Memory B cell (primary cell): Measurements from ENCODE around the gene DNAH10.

Source experiments
- ATAC-seq: fragments of 150-1000 bp; cut with Tn5 transposase; 2 replicates; pipeline ENCODE4 v1.10.0; 2021; ENCODE audit warnings: low read depth, mild to moderate bottlenecking, moderate library complexity
- DNase-seq, 2 donors: peaks; one replicate each; pipeline ENCODE4 v3.0.0; 2022; ENCODE audit warnings: low spot score in 2 of 2
- H3K27ac Mint-ChIP-seq: one replicate; pipeline ENCODE4 v1.8.0; 2022; ENCODE audit warnings: mild to moderate bottlenecking, moderate library complexity, mixed read lengths
- H3K27me3 Mint-ChIP-seq: one replicate; pipeline ENCODE4 v1.8.0; 2022; ENCODE audit warnings: mixed read lengths
- H3K36me3 Mint-ChIP-seq: one replicate; pipeline ENCODE4 v1.8.0; 2022; ENCODE audit warnings: mild to moderate bottlenecking, mixed read lengths
- H3K4me1 Mint-ChIP-seq: one replicate; pipeline ENCODE4 v1.8.0; 2022; ENCODE audit warnings: mixed read lengths
- H3K4me3 Mint-ChIP-seq: one replicate; pipeline ENCODE4 v1.8.0; 2022; ENCODE audit warnings: mild to moderate bottlenecking, moderate library complexity, mixed read lengths
- H3K9me3 Mint-ChIP-seq: one replicate; pipeline ENCODE4 v1.8.0; 2022; ENCODE audit warnings: mixed read lengths

DNAH10 gene

DNA sequence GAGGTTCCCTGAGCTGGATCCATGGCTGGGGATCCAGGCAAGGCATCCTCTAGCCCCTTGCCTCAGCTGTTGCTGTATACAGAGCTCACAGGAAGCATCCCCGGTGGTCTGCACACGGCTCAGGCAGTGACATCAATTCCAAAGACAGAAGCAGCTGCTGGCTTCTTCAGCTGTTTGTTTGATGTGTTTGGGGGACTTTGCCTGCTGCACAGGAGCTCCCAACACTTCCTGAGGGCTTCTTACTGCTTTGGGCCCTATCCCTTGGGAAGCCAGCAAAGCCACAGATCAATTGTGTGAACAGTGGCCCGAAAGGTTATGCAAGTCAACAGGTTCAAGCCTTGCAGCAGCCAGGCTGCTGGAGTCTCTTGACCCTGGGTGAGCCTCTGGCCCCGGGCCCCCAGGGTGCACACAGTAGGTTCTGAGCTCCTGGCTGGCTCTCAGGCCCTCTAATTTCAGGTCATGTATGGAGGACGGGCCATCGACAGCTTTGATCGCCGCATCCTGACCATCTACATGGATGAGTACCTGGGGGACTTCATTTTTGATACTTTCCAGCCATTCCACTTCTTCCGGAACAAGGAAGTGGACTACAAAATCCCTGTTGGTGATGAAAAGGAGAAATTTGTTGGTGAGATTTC lies 168.0 kb downstream of the DNAH10 start:
- H3K36me3 Mint-ChIP-seq = no peaks in the 10 kb centered on the region
- H3K4me1 Mint-ChIP-seq = peaks cover 3% of the 10 kb centered on the region
- DNase-seq (no peak), ATAC-seq (no peak)
- peaks cover 4% of the 10 kb centered on the region for H3K27me3 Mint-ChIP-seq
- H3K27ac Mint-ChIP-seq = no peak overlapping the region
- no peaks in the 10 kb centered on the region for H3K9me3 Mint-ChIP-seq
- no peak overlapping the region for H3K4me3 Mint-ChIP-seq

DNA sequence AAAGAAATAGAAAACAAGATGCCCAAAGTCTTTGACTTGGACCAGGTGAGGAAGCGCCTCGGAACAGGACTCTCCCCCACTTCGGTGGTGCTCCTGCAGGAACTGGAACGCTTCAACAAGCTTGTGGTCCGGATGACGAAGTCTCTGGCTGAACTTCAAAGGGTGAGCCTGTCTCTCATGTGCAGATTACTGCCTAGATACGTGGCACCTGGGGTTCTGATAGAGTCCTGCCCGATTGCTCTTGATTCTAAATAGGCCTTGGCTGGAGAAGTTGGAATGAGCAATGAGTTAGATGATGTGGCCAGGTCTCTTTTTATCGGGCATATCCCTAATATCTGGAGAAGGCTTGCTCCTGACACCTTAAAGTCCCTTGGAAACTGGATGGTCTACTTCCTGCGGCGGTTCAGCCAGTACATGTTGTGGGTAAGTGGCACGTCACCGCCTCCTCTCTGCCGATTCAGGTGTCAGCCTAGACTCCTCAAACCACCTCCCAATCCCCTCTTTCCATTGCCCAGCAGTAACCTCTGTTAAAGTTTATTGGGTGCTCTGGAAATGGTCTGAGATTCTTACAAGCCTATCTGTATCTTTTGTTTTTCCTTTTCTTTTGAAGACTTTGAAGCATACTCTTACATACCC lies 169.7 kb downstream of the DNAH10 start:
- DNase-seq (no peak), ATAC-seq (no peak)
- peaks cover 5% of the 10 kb centered on the region for H3K36me3 Mint-ChIP-seq
- peaks cover 3% of the 10 kb centered on the region for H3K4me1 Mint-ChIP-seq
- no peak overlapping the region for H3K27ac Mint-ChIP-seq
- no peak overlapping the region for H3K4me3 Mint-ChIP-seq
- peaks cover 4% of the 10 kb centered on the region for H3K27me3 Mint-ChIP-seq
- no peaks in the 10 kb centered on the region for H3K9me3 Mint-ChIP-seq

DNA sequence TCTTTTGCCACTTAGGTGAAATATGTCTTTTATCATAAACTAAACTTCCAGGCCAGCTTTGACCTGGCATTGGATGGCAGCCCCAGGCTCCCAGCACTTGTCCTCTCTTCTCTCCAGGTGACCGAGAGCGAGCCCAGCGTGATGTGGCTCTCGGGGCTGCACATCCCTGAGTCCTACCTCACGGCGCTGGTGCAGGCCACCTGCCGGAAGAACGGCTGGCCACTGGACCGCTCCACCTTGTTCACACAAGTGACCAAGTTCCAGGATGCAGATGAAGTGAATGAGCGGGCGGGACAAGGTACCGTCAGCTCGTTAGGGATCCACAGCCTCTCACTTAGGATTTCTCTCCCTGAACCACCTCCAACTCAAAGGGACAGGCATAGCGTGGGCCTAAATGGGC lies 171.1 kb downstream of the DNAH10 start:
- ATAC-seq (no peak), DNase-seq (no peak)
- Mint-ChIP-seq H3K27me3 (peaks cover 4% of the 10 kb centered on the region), H3K4me1 (peaks cover 5% of the 10 kb centered on the region), H3K27ac (no peak overlapping the region), H3K36me3 (peaks cover 10% of the 10 kb centered on the region), H3K9me3 (no peaks in the 10 kb centered on the region), H3K4me3 (no peak overlapping the region)

DNA sequence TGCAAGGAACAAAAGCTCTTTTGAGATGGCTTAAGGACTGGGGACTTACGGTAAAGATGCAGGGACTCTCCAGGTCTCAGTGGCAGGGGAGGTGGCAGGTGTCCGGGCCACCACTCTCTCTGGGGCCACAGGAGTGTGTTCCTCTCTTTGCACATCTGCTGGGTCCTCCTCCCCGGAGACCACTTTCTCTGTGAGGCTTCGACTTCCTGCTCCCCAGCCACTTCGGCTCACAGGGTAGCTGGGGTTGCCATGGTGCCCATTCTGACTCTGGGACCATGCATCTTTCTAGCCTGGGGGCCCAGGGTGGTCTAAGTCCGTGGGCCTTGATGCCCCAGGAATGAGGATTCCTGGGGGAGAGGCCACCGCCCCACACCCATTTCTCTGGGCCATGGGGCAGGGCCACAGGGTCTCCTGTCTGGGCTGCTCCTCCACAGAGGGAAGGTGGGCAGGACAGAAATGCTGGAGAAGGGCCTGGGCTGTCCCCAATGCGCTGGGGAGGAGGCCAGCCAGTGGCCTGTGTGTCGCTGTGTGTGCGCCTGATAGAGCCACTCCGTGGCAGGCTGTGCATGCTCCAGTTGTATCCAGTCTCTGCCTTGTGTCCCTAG lies 172.0 kb downstream of the DNAH10 start:
- H3K9me3 Mint-ChIP-seq = no peaks in the 10 kb centered on the region
- DNase-seq (no peak), ATAC-seq (no peak)
- H3K4me3 Mint-ChIP-seq = no peak overlapping the region
- H3K27ac Mint-ChIP-seq = no peak overlapping the region
- peaks cover 14% of the 10 kb centered on the region for H3K4me1 Mint-ChIP-seq
- H3K36me3 Mint-ChIP-seq = peaks cover 12% of the 10 kb centered on the region
- peaks cover 1% of the 10 kb centered on the region for H3K27me3 Mint-ChIP-seq

DNA sequence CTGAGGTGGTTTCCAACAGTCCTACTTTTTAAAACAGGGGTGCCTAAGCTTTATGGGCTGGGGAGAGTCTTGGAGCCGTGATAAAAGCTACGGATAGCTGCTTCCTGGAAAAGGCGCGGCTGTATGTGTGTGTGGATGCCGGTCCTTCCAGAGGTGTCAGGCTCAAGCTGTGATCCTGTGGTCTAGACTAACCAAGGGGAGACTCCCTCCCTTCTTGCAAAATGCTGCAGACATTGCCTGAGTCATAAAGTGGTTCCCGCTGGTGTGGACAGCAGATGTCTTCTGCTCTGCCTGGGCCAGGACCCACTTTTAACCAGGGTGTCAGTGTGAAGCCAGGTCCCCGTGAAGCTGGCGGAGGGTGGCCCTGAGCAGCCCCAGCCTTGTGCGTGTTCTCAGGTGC lies 172.7 kb downstream of the DNAH10 start:
- no peak for DNase-seq
- no peaks in the 10 kb centered on the region for H3K9me3 Mint-ChIP-seq
- H3K27ac Mint-ChIP-seq = no peak overlapping the region
- H3K4me1 Mint-ChIP-seq = peaks cover 14% of the 10 kb centered on the region
- peaks cover 12% of the 10 kb centered on the region for H3K36me3 Mint-ChIP-seq
- ATAC-seq = no peak
- no peak overlapping the region for H3K4me3 Mint-ChIP-seq
- no peaks in the 10 kb centered on the region for H3K27me3 Mint-ChIP-seq

DNA sequence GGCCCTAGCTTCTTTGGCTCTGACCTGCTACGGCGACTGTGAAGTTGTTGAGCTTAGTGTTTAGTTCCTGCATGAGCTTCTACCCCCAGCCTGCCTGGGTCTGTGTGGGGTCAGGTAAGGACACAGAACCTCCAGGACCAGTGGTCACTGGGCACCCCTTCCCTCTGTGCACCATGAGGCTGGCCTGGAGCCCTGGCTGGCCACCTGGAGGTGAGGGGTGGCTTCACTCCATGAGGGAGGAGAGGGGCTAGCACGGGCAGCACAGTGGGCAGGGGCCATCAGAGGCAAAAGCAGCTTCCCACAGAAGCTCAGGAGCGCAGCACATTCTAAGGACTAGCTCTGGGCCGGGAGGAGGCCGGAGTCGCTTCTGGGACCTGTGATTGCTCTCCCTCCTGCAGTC lies 173.9 kb downstream of the DNAH10 start:
- Mint-ChIP-seq H3K27me3 (no peaks in the 10 kb centered on the region), H3K4me3 (no peak overlapping the region), H3K27ac (no peak overlapping the region), H3K36me3 (peaks cover 17% of the 10 kb centered on the region), H3K4me1 (peaks cover 14% of the 10 kb centered on the region), H3K9me3 (no peaks in the 10 kb centered on the region)
- ATAC-seq (no peak), DNase-seq (no peak)

DNA sequence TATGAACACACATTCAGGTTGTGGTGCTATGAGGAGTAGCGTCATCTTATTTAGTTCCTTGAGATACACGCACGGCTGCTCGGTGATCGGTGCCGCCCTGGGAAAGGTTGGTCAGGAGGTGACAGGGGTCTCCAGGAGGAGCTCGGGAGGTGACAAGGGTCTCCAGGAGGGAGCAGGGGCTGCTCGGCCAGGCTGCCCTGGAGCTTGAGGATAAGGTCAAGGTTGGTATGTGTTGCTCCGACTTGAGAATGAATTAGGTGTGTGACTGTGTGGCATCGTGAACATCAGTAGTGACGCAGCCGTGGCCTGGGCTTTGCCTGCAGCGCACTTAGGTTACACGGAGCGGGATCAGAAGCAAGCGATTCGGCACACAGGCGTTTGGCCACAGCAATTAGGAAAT lies 174.4 kb downstream of the DNAH10 start:
- no peak overlapping the region for H3K27ac Mint-ChIP-seq
- ATAC-seq (no peak), DNase-seq (no peak)
- no peak overlapping the region for H3K4me3 Mint-ChIP-seq
- H3K9me3 Mint-ChIP-seq = no peaks in the 10 kb centered on the region
- H3K27me3 Mint-ChIP-seq = no peaks in the 10 kb centered on the region
- H3K4me1 Mint-ChIP-seq = peaks cover 14% of the 10 kb centered on the region
- H3K36me3 Mint-ChIP-seq = peaks cover 22% of the 10 kb centered on the region

DNA sequence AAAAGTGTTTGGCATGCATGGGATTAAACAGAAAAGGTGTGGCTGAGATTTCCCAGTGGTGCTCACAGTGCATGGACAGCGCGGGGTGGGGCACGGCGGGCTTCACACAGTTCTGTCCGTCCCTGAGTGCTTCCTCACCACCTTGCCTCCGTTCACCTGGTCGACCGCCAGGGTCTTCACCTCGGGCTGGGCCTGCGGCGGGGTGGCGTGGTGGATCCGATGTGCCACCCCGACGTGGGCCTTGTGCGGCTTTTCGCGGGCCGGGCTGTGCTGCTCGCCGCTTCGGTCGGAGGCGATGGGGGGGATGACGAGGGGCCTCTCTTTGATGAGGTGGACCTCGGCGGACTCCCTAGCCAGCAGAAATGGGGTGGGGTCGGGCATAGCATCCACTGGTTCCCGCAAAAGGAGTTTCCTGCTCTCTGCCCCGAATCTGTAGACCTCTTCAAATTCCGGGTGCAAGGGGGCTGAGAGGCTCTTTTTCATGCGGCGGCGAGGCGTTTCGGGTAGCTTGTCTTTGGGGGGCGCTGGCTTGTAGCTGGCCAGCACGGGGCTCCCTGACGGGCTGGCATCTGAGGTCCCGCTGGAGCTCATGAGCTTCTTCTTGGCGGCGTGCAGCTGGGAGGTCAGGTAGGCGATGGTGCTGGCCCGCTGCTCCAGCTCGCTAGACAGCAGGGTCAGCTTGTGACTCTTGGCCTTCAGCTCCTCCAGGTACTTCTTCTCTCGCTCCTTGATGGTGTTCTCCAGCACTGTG lies 175.0 kb downstream of the DNAH10 start:
- Mint-ChIP-seq H3K9me3 (no peaks in the 10 kb centered on the region), H3K4me3 (no peak overlapping the region), H3K27me3 (no peaks in the 10 kb centered on the region), H3K36me3 (peaks cover 28% of the 10 kb centered on the region), H3K4me1 (peaks cover 14% of the 10 kb centered on the region), H3K27ac (no peak overlapping the region)
- ATAC-seq = no peak
- DNase-seq = no peak

DNA sequence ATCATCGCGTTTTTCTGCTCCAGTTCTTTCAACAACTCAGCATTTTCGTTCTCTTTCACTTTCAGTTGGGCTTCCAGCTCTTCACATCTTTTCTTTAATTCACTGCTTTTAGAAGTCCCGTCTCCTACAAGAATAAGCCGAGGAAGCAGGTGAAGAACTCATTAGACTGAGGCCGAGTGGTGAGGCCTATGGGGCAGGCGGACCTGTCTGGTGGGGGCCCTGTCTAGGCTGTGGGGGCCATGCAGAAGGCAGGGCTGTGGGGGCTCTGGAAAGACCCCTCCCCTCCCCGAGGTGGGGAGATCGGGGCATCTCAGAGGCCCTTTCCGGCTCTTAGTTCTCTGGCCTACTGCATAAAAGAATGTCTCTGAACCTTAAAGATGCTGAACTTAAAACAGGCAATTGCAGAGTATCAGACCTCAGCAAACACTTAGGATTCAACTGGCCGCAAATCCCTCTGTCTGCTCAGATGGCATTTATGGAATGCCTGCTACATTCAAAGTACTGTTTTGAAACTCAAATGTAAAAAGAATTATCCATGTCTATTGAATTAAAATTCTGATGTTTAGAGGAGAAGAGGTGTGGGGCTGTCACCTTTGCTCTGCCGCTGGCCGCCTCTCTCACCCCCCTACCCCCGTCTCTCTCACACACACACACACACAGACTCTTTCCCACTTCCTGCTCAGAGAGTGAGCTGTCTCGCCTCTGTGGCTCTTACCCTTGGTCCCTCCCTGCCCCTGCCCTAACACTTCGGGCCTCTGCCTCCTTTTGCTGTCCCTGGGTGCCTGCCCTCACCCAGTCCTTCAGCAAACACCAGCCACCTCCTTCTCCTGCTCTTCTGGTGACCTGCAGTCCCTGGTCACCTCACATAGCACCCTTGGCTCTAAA lies 175.8 kb downstream of the DNAH10 start:
- peaks cover 36% of the 10 kb centered on the region for H3K36me3 Mint-ChIP-seq
- H3K9me3 Mint-ChIP-seq = peaks cover 2% of the 10 kb centered on the region
- H3K4me3 Mint-ChIP-seq = peak overlapping the region; percentile 3

DNA sequence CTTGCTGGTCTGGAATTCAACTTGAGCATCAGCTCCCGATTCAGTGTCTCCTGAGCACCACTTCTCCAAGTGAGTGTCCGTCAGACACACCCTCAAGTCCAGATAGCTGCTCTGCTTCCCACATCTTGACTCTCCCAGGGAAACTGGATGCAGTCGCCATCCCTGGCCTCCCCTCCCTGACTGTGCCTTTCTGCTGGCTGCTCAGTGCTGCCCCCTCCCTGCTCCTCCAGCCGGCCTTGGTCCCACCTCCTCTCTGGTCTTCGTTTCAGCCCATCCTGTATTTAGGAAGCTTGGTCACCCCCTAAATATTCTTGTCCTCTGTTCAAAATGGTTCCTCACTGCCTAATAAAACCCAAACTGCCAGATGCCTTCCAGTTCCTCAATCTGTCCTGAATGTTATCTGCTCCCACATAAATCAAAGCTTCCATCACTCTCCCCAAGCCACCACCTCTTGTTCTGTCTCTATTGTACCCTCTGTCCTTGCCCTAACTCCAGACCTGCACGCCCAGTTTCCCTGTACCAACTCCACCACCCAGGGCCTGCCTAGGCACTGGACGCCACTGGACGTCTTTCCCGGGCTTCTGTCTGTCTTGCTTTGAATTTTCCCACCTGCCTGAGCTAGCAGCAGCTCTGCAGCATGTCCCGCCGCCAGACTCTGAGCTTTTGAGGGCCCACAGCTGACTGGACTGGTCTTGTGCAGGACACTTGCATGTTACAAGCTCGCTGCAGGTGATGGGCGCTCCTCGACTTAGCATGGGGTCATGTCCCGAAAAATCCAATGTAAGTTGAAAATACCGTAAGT lies 176.8 kb downstream of the DNAH10 start:
- Mint-ChIP-seq H3K27ac (peak overlapping the region; percentile 54), H3K36me3 (peaks cover 36% of the 10 kb centered on the region), H3K27me3 (no peaks in the 10 kb centered on the region), H3K4me3 (peak overlapping the region; percentile 2), H3K9me3 (peaks cover 2% of the 10 kb centered on the region), H3K4me1 (peaks cover 14% of the 10 kb centered on the region)
- ATAC-seq (no peak), DNase-seq (no peak)

More for the DNA sequence above, 175.8 kb downstream of the DNAH10 start:
- Mint-ChIP-seq H3K4me1 (peaks cover 14% of the 10 kb centered on the region), H3K27me3 (no peaks in the 10 kb centered on the region), H3K27ac (peak overlapping the region; percentile 54)
- DNase-seq (no peak), ATAC-seq (peak; percentile 51)

DNA sequence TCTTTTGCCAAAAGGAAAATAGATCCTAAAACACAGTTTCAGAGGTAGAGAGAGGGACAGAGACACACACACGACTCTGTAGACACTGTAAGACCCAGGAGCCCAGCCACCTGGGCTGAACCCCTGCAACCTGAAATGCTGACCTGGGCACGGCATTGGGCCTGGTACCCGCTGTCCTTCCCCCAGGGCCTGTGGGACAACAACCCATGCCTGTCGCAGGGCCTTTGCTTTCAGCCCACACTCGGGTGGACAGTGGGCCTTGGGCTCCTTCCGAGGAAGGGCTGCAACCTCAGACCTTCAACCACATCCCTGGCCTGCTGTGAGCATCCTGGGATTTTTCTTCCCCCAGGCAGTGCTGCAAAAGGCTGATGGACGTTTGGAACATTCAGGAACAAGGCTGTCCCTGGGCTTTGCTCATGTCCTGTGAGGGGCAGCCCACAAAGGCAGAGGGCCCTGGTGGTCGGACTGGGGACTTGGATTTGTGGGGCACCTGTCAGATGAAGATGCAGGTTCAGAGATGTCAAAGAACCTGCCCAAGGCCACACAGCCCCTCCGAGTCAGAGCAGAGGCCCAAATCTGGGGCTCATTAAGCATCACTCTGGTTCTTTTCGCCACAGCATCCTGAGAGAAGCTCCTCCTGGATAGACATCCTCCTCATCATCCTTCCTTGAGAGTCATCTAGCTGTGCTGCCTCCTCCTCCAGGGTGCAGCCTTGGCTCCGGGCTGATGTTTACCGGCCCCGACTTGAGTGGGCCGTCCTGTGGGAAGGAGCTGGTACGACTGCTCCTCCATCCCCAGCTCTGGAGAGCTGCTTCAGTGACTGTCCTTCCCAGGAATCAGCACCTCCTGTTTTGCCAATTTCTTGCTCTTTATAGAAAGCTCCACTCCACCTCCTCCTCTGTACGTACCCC lies 177.9 kb downstream of the DNAH10 start:
- Mint-ChIP-seq H3K4me1 (peaks cover 14% of the 10 kb centered on the region), H3K9me3 (peaks cover 2% of the 10 kb centered on the region), H3K36me3 (peaks cover 41% of the 10 kb centered on the region), H3K4me3 (no peak overlapping the region), H3K27ac (no peak overlapping the region), H3K27me3 (no peaks in the 10 kb centered on the region)
- DNase-seq (no peak), ATAC-seq (no peak)

DNA sequence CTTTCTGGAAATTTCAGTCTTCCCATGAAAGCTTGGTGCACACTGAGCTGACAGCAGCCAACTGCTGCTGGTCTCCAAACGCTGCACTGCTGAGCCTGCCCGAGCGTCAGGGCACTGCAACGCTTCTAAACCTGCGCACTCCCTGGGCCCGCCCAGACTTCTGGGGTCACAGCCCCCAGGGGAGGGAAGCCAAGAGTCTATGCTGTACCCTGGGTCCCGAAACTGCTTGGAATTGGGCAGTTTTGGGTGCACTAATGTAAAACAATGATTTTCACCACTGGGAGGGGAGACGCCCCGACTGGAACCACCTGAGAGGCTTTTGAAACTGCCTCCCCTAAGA lies 178.5 kb downstream of the DNAH10 start:
- H3K27ac Mint-ChIP-seq = no peak overlapping the region
- peaks cover 2% of the 10 kb centered on the region for H3K9me3 Mint-ChIP-seq
- no peak overlapping the region for H3K4me3 Mint-ChIP-seq
- peaks cover 41% of the 10 kb centered on the region for H3K36me3 Mint-ChIP-seq
- no peak for DNase-seq
- no peak for ATAC-seq
- H3K27me3 Mint-ChIP-seq = no peaks in the 10 kb centered on the region
- peaks cover 14% of the 10 kb centered on the region for H3K4me1 Mint-ChIP-seq
